HepG2 (cell line): Measurements from ENCODE around the gene DYNC2I2. TPM values are rescaled to one million over a fixed set of nuclear protein-coding genes. Genes with fewer than 3 reads are reported as not detected.

Experiments used
- ADNP ChIP-seq: sonication (generic); formaldehyde crosslinking; IDR thresholded peaks from 2 replicates; pipeline ENCODE4 v1.4.0; 2020; ENCODE audit warnings: missing genetic modification reagents
- BCL6 ChIP-seq: IDR thresholded peaks from 2 replicates; pipeline ENCODE4 v1.6.1; 2016; ENCODE audit warnings: missing genetic modification reagents, missing compliant biosample characterization
- ETV6 ChIP-seq: sonication (generic); formaldehyde crosslinking; conservative IDR thresholded peaks from 2 replicates; pipeline ENCODE4 v1.4.0; 2020; ENCODE audit warnings: missing genetic modification reagents
- HCFC1 ChIP-seq: fragments of 150-350 bp; IDR thresholded peaks from 2 replicates; pipeline ENCODE4 v1.6.1; 2014; ENCODE audit warnings: low read depth, low read length
- HNRNPUL1 ChIP-seq: fragments of 200-400 bp; formaldehyde crosslinking; IDR thresholded peaks from 2 replicates; pipeline ENCODE4 v1.6.1; 2017; ENCODE audit warnings: low read depth, mild to moderate bottlenecking, low read length, moderate library complexity
- HOXD1 ChIP-seq: sonication (generic); formaldehyde crosslinking; IDR thresholded peaks from 2 replicates; pipeline ENCODE4 v1.5.0; 2020; ENCODE audit warnings: missing genetic modification reagents
- JARID2 ChIP-seq: sonication (generic); formaldehyde crosslinking; IDR thresholded peaks from 2 replicates; pipeline ENCODE4 v1.8.1; 2023; ENCODE audit warnings: missing genetic modification reagents, inconsistent platforms; ENCODE audit not compliant: insufficient replicate concordance
- NR3C1 ChIP-seq: sonication (generic); formaldehyde crosslinking; IDR thresholded peaks from 2 replicates; pipeline ENCODE4 v1.4.0; 2020; ENCODE audit warnings: missing genetic modification reagents
- PHF8 ChIP-seq: sonication (generic); formaldehyde crosslinking; IDR thresholded peaks from 2 replicates; pipeline ENCODE4 v1.5.0; 2020; ENCODE audit warnings: missing genetic modification reagents
- RAD51 ChIP-seq: fragments of 450-650 bp; IDR thresholded peaks from 2 replicates; pipeline ENCODE4 v1.6.1; 2016; ENCODE audit warnings: borderline replicate concordance
- RORA ChIP-seq: sonication (generic); formaldehyde crosslinking; IDR thresholded peaks from 2 replicates; pipeline ENCODE4 v1.5.0; 2020; ENCODE audit warnings: mild to moderate bottlenecking, missing genetic modification reagents, moderate library complexity
- SALL2 ChIP-seq: sonication (generic); formaldehyde crosslinking; IDR thresholded peaks from 2 replicates; pipeline ENCODE4 v1.8.1; 2023; ENCODE audit warnings: mild to moderate bottlenecking, missing genetic modification reagents, inconsistent platforms
- SMAD1 ChIP-seq: sonication (generic); formaldehyde crosslinking; IDR thresholded peaks from 2 replicates; pipeline ENCODE4 v1.4.0; 2020; ENCODE audit warnings: missing genetic modification reagents, low read depth, mild to moderate bottlenecking, borderline replicate concordance
- STAG1 ChIP-seq: sonication (generic); formaldehyde crosslinking; IDR thresholded peaks from 2 replicates; pipeline ENCODE4 v1.4.0; 2020; ENCODE audit warnings: missing genetic modification reagents
- TSC22D2 ChIP-seq: sonication (generic); formaldehyde crosslinking; IDR thresholded peaks from 2 replicates; pipeline ENCODE4 v1.5.1; 2020; ENCODE audit warnings: missing genetic modification reagents, mild to moderate bottlenecking, borderline replicate concordance
- ZNF20 ChIP-seq: sonication (generic); formaldehyde crosslinking; IDR thresholded peaks from 2 replicates; pipeline ENCODE4 v1.4.0; 2020; ENCODE audit warnings: mild to moderate bottlenecking, moderate library complexity, missing genetic modification reagents
- ZNF232 ChIP-seq: sonication (generic); formaldehyde crosslinking; IDR thresholded peaks from 2 replicates; pipeline ENCODE4 v1.4.0; 2020; ENCODE audit warnings: missing genetic modification reagents, borderline replicate concordance
- ZNF253 ChIP-seq: sonication (generic); formaldehyde crosslinking; IDR thresholded peaks from 2 replicates; pipeline ENCODE4 v1.8.0; 2022; ENCODE audit warnings: mild to moderate bottlenecking, missing genetic modification reagents, borderline replicate concordance
- ZNF510 ChIP-seq: sonication (generic); formaldehyde crosslinking; IDR thresholded peaks from 2 replicates; pipeline ENCODE4 v1.4.0; 2020; ENCODE audit warnings: low read depth, mild to moderate bottlenecking, missing genetic modification reagents
- polyA plus RNA-seq, 8 experiments: library from polyadenylated mRNA; depleted of rRNA in 3 of 8; stranded (reverse) in 7 of 8; unstranded in 1 of 8; fragments of >200 nt; fragmentation: Illumina TruSeq in 4 of 8; extraction: Trizol in 4 of 8; gene quantifications; 2 replicates each; pipeline versions ENCODE4 v1.2.1 to v1.2.3, GENCODE V29; 2011 to 2016; ENCODE audit warnings: low read depth in 4 of 8, missing spikeins in 1 of 8, mixed read lengths in 1 of 8; ENCODE audit not compliant: insufficient read depth in 1 of 8
- total RNA-seq, 5 experiments: library from RNA; depleted of rRNA; stranded (reverse); fragments of >200 nt; fragmentation: Illumina TruSeq; extraction: Trizol; gene quantifications; 2 replicates each; pipeline ENCODE4 v1.2.3, GENCODE V29; 2016; ENCODE audit warnings: low read depth in 1 of 5
- TF ChIP-seq, protein P1 (sequence below): sonication (generic); formaldehyde crosslinking; IDR thresholded peaks from 2 replicates; pipeline ENCODE4 v1.5.1; 2020; ENCODE audit warnings: mild to moderate bottlenecking, missing genetic modification reagents, borderline replicate concordance
- TF ChIP-seq, protein P2 (sequence below): sonication (generic); formaldehyde crosslinking; IDR thresholded peaks from 2 replicates; pipeline ENCODE4 v1.4.0; 2020; ENCODE audit warnings: missing genetic modification reagents, low read depth, mild to moderate bottlenecking, borderline replicate concordance
- TF ChIP-seq, protein P3 (sequence below), 2 experiments: fragments of 450-650 bp in 1 of 2; sonication (generic) in 1 of 2; formaldehyde crosslinking; IDR thresholded peaks; 2 replicates each; pipeline versions ENCODE4 v1.5.0 to v1.8.0; 2020 to 2022; ENCODE audit warnings: mild to moderate bottlenecking in 1 of 2, missing genetic modification reagents in 1 of 2

The DYNC2I2 gene
- total and polyA plus RNA-seq, 2 of the 13 experiments (the other 11 are each of a cell fraction or from before 2014, with no cell fraction given) = 13.7 to 40.2 TPM

DNA sequence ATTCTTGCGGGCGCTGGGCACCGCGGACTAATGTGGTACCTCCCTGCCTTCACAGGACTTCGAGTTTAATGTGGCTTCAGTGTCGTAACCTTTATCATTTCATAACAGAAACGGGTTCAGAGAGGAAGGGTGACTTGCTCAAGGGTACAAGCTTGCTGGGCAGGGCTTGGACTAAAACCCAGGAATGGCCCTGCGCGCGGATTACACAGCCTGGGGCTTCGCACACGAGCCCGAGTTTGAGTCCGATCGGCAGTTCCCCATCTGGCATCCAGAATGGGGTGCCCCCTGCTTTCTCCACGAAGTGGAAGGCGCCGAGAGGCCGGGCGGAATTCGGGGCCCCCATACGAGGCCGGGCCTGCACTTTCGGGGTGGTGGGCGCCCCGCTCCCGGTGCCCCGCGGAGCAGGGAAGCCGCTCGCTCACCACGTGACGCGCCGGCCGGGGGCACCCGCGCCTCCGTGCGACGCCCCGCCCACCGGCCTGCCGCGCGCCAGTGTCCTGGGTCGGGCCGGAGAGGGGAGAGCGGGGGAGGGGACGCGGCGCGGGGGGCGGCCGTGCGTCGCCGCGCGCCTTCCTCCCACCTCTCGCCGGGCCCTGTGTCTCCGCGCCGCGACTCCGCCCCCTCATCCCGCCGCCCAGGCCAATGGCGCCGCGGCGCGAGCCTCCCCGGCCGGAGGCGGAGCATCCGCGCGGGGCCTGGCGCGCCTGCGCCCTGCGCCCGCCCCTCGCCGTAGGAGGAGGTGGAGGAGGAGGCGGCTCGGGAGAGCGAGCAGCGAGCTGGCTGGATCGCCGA is 32.0 kb upstream of the DYNC2I2 start, which contains the start of gene SET (continued):
- TF ChIP-seq SMAD1 (no peak), ZNF20 (no peak), NR3C1 (CRISPR knock-in tag) (no peak), HCFC1 (0 out of 2 replicates have a peak, but pooled peaks have one; percentile 8), SALL2 (CRISPR knock-in tag) (no peak), TSC22D2 (no peak), STAG1 (CRISPR knock-in tag) (no peak), RAD51 (no peak), RORA (CRISPR knock-in tag) (no peak), ETV6 (CRISPR knock-in tag) (no peak), ZNF253 (CRISPR knock-in tag) (0 out of 2 replicates have a peak, but pooled peaks have one; percentile 26), PHF8 (CRISPR knock-in tag) (peak; percentile 81), BCL6 (CRISPR knock-in tag) (no peak), HNRNPUL1 (no peak), ZNF510 (CRISPR knock-in tag) (no peak), HOXD1 (CRISPR knock-in tag) (no peak), JARID2 (CRISPR knock-in tag) (no peak), ADNP (CRISPR knock-in tag) (no peak), ZNF232 (CRISPR knock-in tag) (peak; percentile 78; the same call in 1 of the 2 replicates)
- TF ChIP-seq, protein P1, sequence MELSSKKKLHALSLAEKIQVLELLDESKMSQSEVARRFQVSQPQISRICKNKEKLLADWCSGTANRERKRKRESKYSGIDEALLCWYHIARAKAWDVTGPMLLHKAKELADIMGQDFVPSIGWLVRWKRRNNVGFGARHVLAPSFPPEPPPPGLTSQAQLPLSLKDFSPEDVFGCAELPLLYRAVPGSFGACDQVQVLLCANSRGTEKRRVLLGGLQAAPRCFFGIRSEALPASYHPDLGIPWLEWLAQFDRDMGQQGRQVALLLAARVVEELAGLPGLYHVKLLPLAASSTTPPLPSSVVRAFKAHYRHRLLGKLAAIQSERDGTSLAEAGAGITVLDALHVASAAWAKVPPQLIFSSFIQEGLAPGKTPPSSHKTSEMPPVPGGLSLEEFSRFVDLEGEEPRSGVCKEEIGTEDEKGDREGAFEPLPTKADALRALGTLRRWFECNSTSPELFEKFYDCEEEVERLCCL = no peak
- TF ChIP-seq, protein P2, sequence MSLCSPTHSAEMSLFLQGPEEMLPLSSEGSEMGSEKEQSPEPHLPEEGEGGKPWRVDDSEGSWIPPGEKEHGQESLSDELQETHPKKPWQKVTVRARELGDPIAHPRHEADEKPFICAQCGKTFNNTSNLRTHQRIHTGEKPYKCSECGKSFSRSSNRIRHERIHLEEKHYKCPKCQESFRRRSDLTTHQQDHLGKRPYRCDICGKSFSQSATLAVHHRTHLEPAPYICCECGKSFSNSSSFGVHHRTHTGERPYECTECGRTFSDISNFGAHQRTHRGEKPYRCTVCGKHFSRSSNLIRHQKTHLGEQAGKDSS = peak; percentile 67; the same call in 1 of the 2 replicates
- TF ChIP-seq, protein P3, sequence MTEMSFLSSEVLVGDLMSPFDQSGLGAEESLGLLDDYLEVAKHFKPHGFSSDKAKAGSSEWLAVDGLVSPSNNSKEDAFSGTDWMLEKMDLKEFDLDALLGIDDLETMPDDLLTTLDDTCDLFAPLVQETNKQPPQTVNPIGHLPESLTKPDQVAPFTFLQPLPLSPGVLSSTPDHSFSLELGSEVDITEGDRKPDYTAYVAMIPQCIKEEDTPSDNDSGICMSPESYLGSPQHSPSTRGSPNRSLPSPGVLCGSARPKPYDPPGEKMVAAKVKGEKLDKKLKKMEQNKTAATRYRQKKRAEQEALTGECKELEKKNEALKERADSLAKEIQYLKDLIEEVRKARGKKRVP (CRISPR knock-in tag; IDR thresholded peaks at IDR 0.05) = no peak
